CD14-positive monocyte (primary cell): Measurements from ENCODE around the gene KMT2A. TPM values are rescaled to one million over a fixed set of nuclear protein-coding genes. Genes with fewer than 3 reads are reported as not detected.
A peak's percentile ranks its signal among the peaks of the same experiment; 100 is the strongest.

Experiments used
- DNase-seq, 3 donors: peaks; one replicate each; pipeline ENCODE4 v3.0.0-alpha.2; 2011 to 2022
- H2AFZ ChIP-seq: 2 replicates; pipeline ENCODE4 v1.6.0; 2012; ENCODE audit warnings: mild to moderate bottlenecking, low read depth, low read length, inconsistent platforms; ENCODE audit not compliant: insufficient read depth, poor library complexity, severe bottlenecking
- H3K27ac ChIP-seq, 2 donors: 1 replicate in 1 of 2; 2 replicates in 1 of 2; pipeline ENCODE4 v1.5.1; 2012 to 2013; ENCODE audit warnings: low read length in 2 of 2, control low read depth in 1 of 2, inconsistent platforms in 1 of 2, low read depth in 1 of 2, mild to moderate bottlenecking in 1 of 2
- H3K27me3 ChIP-seq, 2 donors: one replicate each; pipeline versions ENCODE4 v1.6.0 to v1.6.1; 2011 to 2013; ENCODE audit warnings: low read length in 2 of 2; ENCODE audit not compliant: control insufficient read depth in 2 of 2, insufficient read depth in 2 of 2
- H3K36me3 ChIP-seq, 2 donors: replicated peaks in 1 of 2; 1 replicate in 1 of 2; 2 replicates in 1 of 2; pipeline versions ENCODE4 v1.5.1 to v1.6.1; 2012 to 2013; ENCODE audit warnings: low read length in 2 of 2, control low read depth in 1 of 2, inconsistent platforms in 1 of 2, mild to moderate bottlenecking in 1 of 2; ENCODE audit not compliant: insufficient read depth in 2 of 2, control insufficient read depth in 1 of 2
- H3K4me1 ChIP-seq, 2 donors: 1 replicate in 1 of 2; 2 replicates in 1 of 2; pipeline versions ENCODE4 v1.5.1 to v1.6.1; 2012 to 2013; ENCODE audit warnings: low read length in 2 of 2, control low read depth in 1 of 2, inconsistent platforms in 1 of 2, mild to moderate bottlenecking in 1 of 2, moderate library complexity in 1 of 2; ENCODE audit not compliant: insufficient read depth in 2 of 2, control insufficient read depth in 1 of 2
- H3K4me2 ChIP-seq: replicated peaks from 2 replicates; pipeline ENCODE3; 2012; ENCODE audit warnings: low read length, moderate library complexity, mild to moderate bottlenecking; ENCODE audit not compliant: poor library complexity, severe bottlenecking; ENCODE audit errors: extremely low read depth
- H3K4me3 ChIP-seq, 3 experiments: fragments of 200-600 bp in 1 of 3; sonication (generic) in 1 of 3; replicated peaks in 1 of 3; 1 replicate in 2 of 3; 2 replicates in 1 of 3; pipeline ENCODE4 v1.5.1; 2011 to 2013; ENCODE audit warnings: low read length in 3 of 3, mild to moderate bottlenecking in 3 of 3, control low read depth in 2 of 3, low read depth in 2 of 3, inconsistent platforms in 1 of 3, moderate library complexity in 1 of 3
- H3K79me2 ChIP-seq: 2 replicates; pipeline ENCODE4 v1.6.0; 2012; ENCODE audit warnings: mild to moderate bottlenecking, control low read depth, inconsistent platforms, low read length, moderate library complexity; ENCODE audit not compliant: insufficient read depth
- H3K9ac ChIP-seq: 2 replicates; pipeline ENCODE4 v1.6.0; 2017; ENCODE audit warnings: low read length, mild to moderate bottlenecking; ENCODE audit not compliant: insufficient read depth, poor library complexity, severe bottlenecking
- H3K9me3 ChIP-seq, 2 donors: replicated peaks in 1 of 2; 1 replicate in 1 of 2; 2 replicates in 1 of 2; pipeline versions ENCODE4 v1.5.1 to v1.6.1; 2012 to 2013; ENCODE audit warnings: low read length in 2 of 2, control low read depth in 1 of 2; ENCODE audit not compliant: control insufficient read depth in 1 of 2, insufficient read depth in 1 of 2
- H4K20me1 ChIP-seq: 2 replicates; pipeline ENCODE4 v1.6.0; 2012; ENCODE audit warnings: mild to moderate bottlenecking, low read length, control low read depth, moderate library complexity; ENCODE audit not compliant: insufficient read depth
- H3K27ac Mint-ChIP-seq, 7 donors: one replicate each; pipeline ENCODE4 v1.8.0; 2020; ENCODE audit warnings: mild to moderate bottlenecking in 7 of 7, mixed read lengths in 7 of 7, moderate library complexity in 6 of 7, inconsistent platforms in 2 of 7
- H3K27me3 Mint-ChIP-seq, 3 donors: one replicate each; pipeline ENCODE4 v1.8.0; 2021 to 2022; ENCODE audit warnings: low read depth in 3 of 3, mild to moderate bottlenecking in 3 of 3, mixed read lengths in 3 of 3, moderate library complexity in 3 of 3, inconsistent platforms in 1 of 3
- H3K36me3 Mint-ChIP-seq, 2 donors: one replicate each; pipeline ENCODE4 v1.8.0; 2020; ENCODE audit warnings: mixed read lengths in 2 of 2, inconsistent platforms in 1 of 2, mild to moderate bottlenecking in 1 of 2
- H3K4me1 Mint-ChIP-seq: one replicate; pipeline ENCODE4 v1.8.0; 2020; ENCODE audit warnings: mild to moderate bottlenecking, mixed read lengths
- H3K4me3 Mint-ChIP-seq, 2 donors: one replicate each; pipeline ENCODE4 v1.8.0; 2020; ENCODE audit warnings: mild to moderate bottlenecking in 2 of 2, mixed read lengths in 2 of 2, moderate library complexity in 1 of 2
- H3K9me3 Mint-ChIP-seq, 7 donors: one replicate each; pipeline ENCODE4 v1.8.0; 2020 to 2022; ENCODE audit warnings: mixed read lengths in 7 of 7, mild to moderate bottlenecking in 6 of 7, moderate library complexity in 6 of 7, inconsistent platforms in 2 of 7
- CTCF ChIP-seq: fragments of 200-600 bp; IDR thresholded peaks from one replicate; pipeline ENCODE4 v1.8.0; 2022; ENCODE audit warnings: antibody characterized with exemption, mild to moderate bottlenecking
- WGBS: methylation state at CpG from one replicate; pipeline ENCODE4 v1.1.5; 2013; ENCODE audit warnings: missing lambda C conversion rate; ENCODE audit not compliant: insufficient coverage; 5-methylcytosine and 5-hydroxymethylcytosine counted together
- intact Hi-C, 2 donors: fragments of 100-400 bp; cut with micrococcal nuclease; formaldehyde crosslinking; loops; one replicate each; pipeline versions ENCODE4 v1.15.0 to v1.15.1; 2023
- polyA minus RNA-seq: library from RNA; depleted of rRNA, polyadenylated mRNA; stranded (reverse); fragments of >200 nt; gene quantifications from 2 replicates; pipeline ENCODE4 v1.2.3, GENCODE V29; 2012
- polyA plus RNA-seq, 3 donors: library from polyadenylated mRNA; depleted of rRNA in 1 of 3; unstranded in 2 of 3; stranded (reverse) in 1 of 3; fragments of 300-500 nt in 2 of 3; fragments of >200 nt in 1 of 3; fragmentation: Illumina TruSeq in 2 of 3; gene quantifications; 1 replicate in 2 of 3; 2 replicates in 1 of 3; pipeline ENCODE4 v1.2.3, GENCODE V29; 2012 to 2021
- total RNA-seq, 12 experiments: library from RNA in 1 of 12; stranded (reverse) in 1 of 12; fragments of 120-200 nt in 1 of 12; gene quantifications; one replicate each; pipeline ENCODE4 v1.2.4 and lab custom pipeline; 2013 to 2026; ENCODE audit warnings: mixed read lengths in 6 of 12, inconsistent platforms in 1 of 12

Gene KMT2A
- total RNA-seq (2013), result 17.6 TPM
- polyA plus RNA-seq (10 to 100 TPM in 1 of 3 donors, 1 to 10 TPM in 2; 3.3 to 21.7 (median 3.5) TPM), polyA minus RNA-seq (26.2 and 29.4 TPM in 2 replicates), total RNA-seq (lab: John Stamatoyannopoulos, UW) (31.1 to 228 (median 48.8) reads per million in 11 experiments)

GRCh38 chr11:118435893-118436624 is at the start of gene KMT2A:
TSS of gene KMT2A (plus strand) at chr11:118436492. CDS start at chr11:118436513, 21 bp downstream.
- Mint-ChIP-seq H3K27me3 (peaks cover 0 to 6% (median 0%) of the 10 kb centered on the region in 3 donors), H3K36me3 (peaks cover 2 to 6% of the 10 kb centered on the region in 2 donors), H3K27ac (peak within 1 kb of the TSS; percentile 74 to 89 (median 87)), H3K9me3 (no peaks in the 10 kb centered on the region), H3K4me3 (peak within 1 kb of the TSS; percentile 93 to 96), H3K4me1 (peaks cover 51% of the 10 kb centered on the region)
- Histone ChIP-seq H3K4me2 (peak within 1 kb of the TSS; percentile 84), H3K36me3 (no peaks in the 10 kb centered on the region), H3K9me3 (no peaks in the 10 kb centered on the region), H3K9ac (peak within 1 kb of the TSS; percentile 77), H3K27ac (peak within 1 kb of the TSS; percentile 73), H2AFZ (peak within 1 kb of the TSS; percentile 93), H4K20me1 (peaks cover 44% of the 10 kb centered on the region), H3K27me3 (no peaks in the 10 kb centered on the region), H3K4me3 (peak within 1 kb of the TSS; percentile 85 to 94 (median 94)), H3K79me2 (peaks cover 45% of the 10 kb centered on the region), H3K4me1 (peaks cover 39 to 52% of the 10 kb centered on the region in 2 donors)
- intact Hi-C loops, result loop anchor here (2.0 to 5.0 kb wide), 2 partner anchors 34 to 35 kb away; partner anchors contain the start of gene ATP5MG (in 2 of the 2)
- 0% methylated on average over 68 of the region's 83 CpGs for WGBS
- DNase-seq, result peak; percentile 86 to 92 (median 90)
- no peak for TF ChIP-seq CTCF

- Histone ChIP-seq H3K36me3 (peaks cover 63 to 88% of the 10 kb centered on the region in 2 donors), H3K27me3 (no peaks in the 10 kb centered on the region), H3K4me3 (no peak overlapping the region), H3K79me2 (no peaks in the 10 kb centered on the region), H4K20me1 (no peaks in the 10 kb centered on the region), H3K9me3 (no peaks in the 10 kb centered on the region), H3K4me1 (peaks cover 5 to 7% of the 10 kb centered on the region in 2 donors), H3K9ac (no peak overlapping the region), H3K27ac (no peak overlapping the region), H2AFZ (no peak overlapping the region), H3K4me2 (no peak overlapping the region)
- TF ChIP-seq CTCF, result no peak
- Mint-ChIP-seq H3K4me3 (no peak overlapping the region), H3K9me3 (no peaks in the 10 kb centered on the region), H3K4me1 (peaks cover 8% of the 10 kb centered on the region), H3K36me3 (peaks cover 56 to 66% of the 10 kb centered on the region in 2 donors), H3K27ac (peak overlapping the region in 2 of 7 donors; percentile 3 to 55), H3K27me3 (peaks cover 0 to 3% (median 0%) of the 10 kb centered on the region in 3 donors)
- DNase-seq, result no peak
- no CpG with 5 or more reads among the region's 6 CpGs for WGBS
- intact Hi-C loops, result loop anchor here in 1 of 2 donors (5.0 kb wide), 1 partner anchor 91 kb away; no protein-coding TSS in a partner anchor
Measured at GRCh38 chr11:118396097-118396501, 40.2 kb upstream of the KMT2A start.
